Adipocyte (in vitro differentiated cells): ENCODE measurements around the gene LINGO1.

Experiments
- DNase-seq: peaks from one replicate; pipeline ENCODE4 v3.0.0-alpha.2; 2015; ENCODE audit warnings: low read depth
- H3K27me3 ChIP-seq: replicated peaks from 2 replicates; pipeline ENCODE4 v1.7.0; 2013; ENCODE audit warnings: mild to moderate bottlenecking, low read length, moderate library complexity; ENCODE audit not compliant: control insufficient read depth, insufficient read depth
- H3K36me3 ChIP-seq: 2 replicates; pipeline ENCODE4 v1.7.0; 2013; ENCODE audit warnings: low read length, mild to moderate bottlenecking, moderate library complexity; ENCODE audit not compliant: control insufficient read depth, insufficient read depth, severe bottlenecking
- H3K4me1 ChIP-seq: 2 replicates; pipeline ENCODE4 v1.7.0; 2013; ENCODE audit warnings: mild to moderate bottlenecking, low read length, moderate library complexity; ENCODE audit not compliant: control insufficient read depth, insufficient read depth
- H3K4me3 ChIP-seq: 2 replicates; pipeline ENCODE4 v1.7.0; 2013; ENCODE audit warnings: mild to moderate bottlenecking, low read length, moderate library complexity
- H3K9ac ChIP-seq: 2 replicates; pipeline ENCODE4 v1.7.0; 2013; ENCODE audit warnings: mild to moderate bottlenecking, low read length, moderate library complexity
- H3K9me3 ChIP-seq: 2 replicates; pipeline ENCODE4 v1.7.0; 2013; ENCODE audit warnings: mild to moderate bottlenecking, low read length, moderate library complexity; ENCODE audit not compliant: control insufficient read depth

The LINGO1 gene

DNA sequence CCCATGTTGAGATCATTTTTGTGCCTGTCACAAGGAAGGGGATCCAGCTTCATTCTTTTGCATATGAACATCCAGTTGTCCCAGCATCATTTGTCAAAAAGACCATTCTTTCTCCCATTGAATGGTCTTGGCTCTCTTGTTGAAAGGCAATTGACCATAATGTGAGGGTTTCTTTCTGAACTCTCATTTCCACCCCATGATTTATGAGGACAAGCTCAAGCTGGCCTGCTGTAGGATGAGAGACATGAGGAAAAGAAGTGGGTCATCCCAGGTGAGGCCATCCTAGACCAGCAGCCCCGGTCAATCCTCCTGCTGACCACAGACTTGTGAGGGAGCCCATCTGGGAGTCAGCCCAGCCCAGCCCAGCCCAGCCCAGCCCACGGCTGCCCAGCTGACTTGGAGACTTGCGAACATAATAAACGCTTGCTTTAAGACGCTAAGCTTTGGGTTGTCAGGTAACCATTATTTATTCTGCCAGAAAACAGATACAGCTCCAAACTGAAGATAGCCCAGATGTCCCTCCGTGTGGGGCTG lies 69.0 kb downstream of the LINGO1 start:
- Histone ChIP-seq H3K27me3 (peaks cover 21% of the 10 kb centered on the region), H3K9me3 (no peaks in the 10 kb centered on the region), H3K4me3 (no peak overlapping the region), H3K36me3 (no peaks in the 10 kb centered on the region), H3K9ac (no peak overlapping the region), H3K4me1 (peaks cover 4% of the 10 kb centered on the region)
- DNase-seq = no peak
